Mucosa of stomach (tissue), 1 donor: ENCODE results near the gene C6orf118.

Experiments
- H3K27me3 ChIP-seq: one replicate; pipeline ENCODE4 v1.7.0; 2013; ENCODE audit warnings: mild to moderate bottlenecking, low read length; ENCODE audit not compliant: control insufficient read depth, insufficient read depth
- H3K36me3 ChIP-seq: one replicate; pipeline ENCODE4 v1.7.0; 2013; ENCODE audit warnings: low read length; ENCODE audit not compliant: control insufficient read depth, insufficient read depth
- H3K4me1 ChIP-seq: one replicate; pipeline ENCODE4 v1.7.0; 2013; ENCODE audit warnings: mild to moderate bottlenecking, low read length; ENCODE audit not compliant: control insufficient read depth, insufficient read depth
- H3K4me3 ChIP-seq: one replicate; pipeline ENCODE4 v1.7.0; 2013; ENCODE audit warnings: low read length
- H3K9ac ChIP-seq: one replicate; pipeline ENCODE4 v1.7.0; 2013; ENCODE audit warnings: mild to moderate bottlenecking, low read length, moderate library complexity
- H3K9me3 ChIP-seq: one replicate; pipeline ENCODE4 v1.7.0; 2013; ENCODE audit warnings: mild to moderate bottlenecking, low read length, moderate library complexity; ENCODE audit not compliant: control insufficient read depth
- donor health status: Pancreatic carcinoma.

C6orf118 gene

DNA sequence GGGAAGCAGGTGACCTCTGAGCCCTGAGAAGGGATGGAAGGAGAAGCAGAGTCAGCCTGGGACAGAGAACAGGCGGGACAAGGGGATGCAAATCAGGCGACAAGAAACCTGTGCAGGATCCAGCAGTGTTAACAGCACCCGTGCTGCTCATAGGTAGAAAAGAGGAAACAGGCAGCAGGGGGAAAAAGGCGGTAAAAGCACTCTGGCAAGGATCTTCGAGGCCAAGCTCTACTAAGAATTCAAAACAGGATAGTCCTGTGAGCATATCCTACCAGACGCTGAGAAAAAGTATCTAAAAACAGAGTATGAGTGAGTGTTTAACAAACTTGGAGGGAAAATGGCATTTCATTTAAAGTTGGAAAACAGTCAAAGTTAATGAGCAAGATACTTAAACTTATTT is 16.7 kb downstream of the C6orf118 start:
- Histone ChIP-seq H3K4me1 (no peaks in the 10 kb centered on the region), H3K4me3 (no peak overlapping the region), H3K27me3 (no peaks in the 10 kb centered on the region), H3K36me3 (no peaks in the 10 kb centered on the region), H3K9me3 (no peaks in the 10 kb centered on the region), H3K9ac (no peak overlapping the region)

DNA sequence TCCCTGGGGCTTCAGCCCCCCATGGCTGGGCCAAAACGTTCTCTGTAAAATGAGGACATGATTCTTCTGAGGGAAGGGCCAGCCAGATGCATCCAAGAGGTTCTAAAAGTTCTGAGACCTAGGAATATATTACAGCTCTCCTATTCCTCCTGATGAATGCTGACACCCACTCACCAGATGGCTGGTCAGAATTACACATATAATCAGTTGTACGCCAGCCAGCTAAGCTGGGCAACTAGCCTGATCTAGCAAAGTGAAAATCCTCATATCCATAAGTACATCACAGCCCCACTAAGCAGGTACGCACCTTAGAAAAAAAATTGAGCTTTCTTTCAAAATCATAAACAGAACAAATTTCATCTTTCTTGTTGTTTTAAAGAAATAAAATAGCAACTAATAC is 34.8 kb downstream of the C6orf118 start:
- no peak overlapping the region for H3K9ac ChIP-seq
- H3K36me3 ChIP-seq = no peaks in the 10 kb centered on the region
- no peaks in the 10 kb centered on the region for H3K27me3 ChIP-seq
- no peaks in the 10 kb centered on the region for H3K9me3 ChIP-seq
- no peak overlapping the region for H3K4me3 ChIP-seq
- H3K4me1 ChIP-seq = no peaks in the 10 kb centered on the region

DNA sequence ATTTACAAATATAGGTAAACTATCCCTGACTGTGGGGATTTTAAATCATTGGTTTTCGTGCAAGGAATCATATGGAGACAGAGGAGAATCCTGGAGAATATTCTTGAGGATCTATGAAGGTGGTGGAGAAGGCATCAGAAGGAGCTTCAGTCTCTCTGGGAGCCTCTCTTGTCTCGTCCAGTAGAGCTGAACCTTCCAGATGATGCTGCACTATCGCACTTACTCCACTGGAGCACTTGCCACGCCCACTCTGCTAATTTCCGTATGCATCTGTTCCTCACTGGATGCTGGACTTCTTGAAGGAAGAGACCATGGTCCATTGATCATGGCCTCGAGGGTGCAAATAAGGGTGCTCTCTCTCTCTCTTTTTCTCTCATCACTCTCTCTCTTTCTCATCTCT is 36.8 kb downstream of the C6orf118 start:
- H3K4me1 ChIP-seq = no peaks in the 10 kb centered on the region

GRCh38 chr6:165268987-165269386 is 40.4 kb downstream of the C6orf118 start:
- H3K36me3 ChIP-seq = no peaks in the 10 kb centered on the region
- H3K4me1 ChIP-seq = no peaks in the 10 kb centered on the region
- H3K4me3 ChIP-seq = no peak overlapping the region
- H3K27me3 ChIP-seq = no peaks in the 10 kb centered on the region
- H3K9me3 ChIP-seq = no peaks in the 10 kb centered on the region
- H3K9ac ChIP-seq = no peak overlapping the region

More for the DNA sequence above, 36.8 kb downstream of the C6orf118 start:
- H3K27me3 ChIP-seq = no peaks in the 10 kb centered on the region
- no peaks in the 10 kb centered on the region for H3K9me3 ChIP-seq
- H3K36me3 ChIP-seq = no peaks in the 10 kb centered on the region
- H3K4me3 ChIP-seq = no peak overlapping the region
- H3K9ac ChIP-seq = no peak overlapping the region

- Histone ChIP-seq H3K9ac (no peak overlapping the region), H3K27me3 (no peaks in the 10 kb centered on the region), H3K4me1 (no peaks in the 10 kb centered on the region), H3K9me3 (no peaks in the 10 kb centered on the region), H3K36me3 (no peaks in the 10 kb centered on the region), H3K4me3 (no peak overlapping the region)
Observed at GRCh38 chr6:165266621-165267020, 42.8 kb downstream of the C6orf118 start.

DNA sequence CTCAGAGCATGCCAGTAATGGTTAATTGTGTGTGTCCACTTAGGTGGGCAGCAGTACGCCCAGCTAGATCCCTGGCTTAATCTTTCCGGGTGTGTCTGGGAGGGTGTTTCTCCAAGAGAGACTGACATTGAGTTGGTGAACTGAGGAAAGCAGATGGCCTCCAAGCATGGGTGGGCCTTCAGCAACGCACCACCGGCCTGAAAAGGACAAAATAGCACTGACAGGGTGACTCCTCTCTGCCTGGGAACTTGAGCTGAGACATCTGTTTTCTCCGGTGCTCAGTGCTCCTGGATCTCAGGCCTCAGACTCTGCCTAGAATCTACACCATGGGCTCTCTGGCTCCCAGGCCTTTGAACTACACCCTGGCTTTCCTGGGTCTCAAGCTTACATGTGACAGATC is 43.2 kb downstream of the C6orf118 start:
- Histone ChIP-seq H3K4me3 (no peak overlapping the region), H3K27me3 (no peaks in the 10 kb centered on the region), H3K9me3 (no peaks in the 10 kb centered on the region), H3K4me1 (no peaks in the 10 kb centered on the region), H3K9ac (no peak overlapping the region), H3K36me3 (no peaks in the 10 kb centered on the region)

DNA sequence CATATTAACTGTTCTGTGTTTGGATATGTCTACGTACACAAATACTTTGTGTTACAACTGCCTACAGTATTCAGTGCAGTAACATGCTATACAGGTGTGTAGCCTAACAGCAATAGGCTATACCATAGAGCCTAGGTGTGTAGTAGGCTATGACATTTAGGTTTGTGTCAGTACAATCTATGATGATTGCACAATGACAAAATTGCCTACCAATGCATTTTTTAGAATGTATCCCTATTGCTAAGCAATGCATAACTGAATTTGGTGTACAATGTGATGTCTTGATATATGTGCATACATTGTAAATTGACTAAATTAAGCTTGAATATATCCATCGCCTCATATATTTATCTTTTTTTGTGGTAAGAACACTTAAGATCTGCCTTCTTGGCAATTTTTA is 48.9 kb downstream of the C6orf118 start:
- Histone ChIP-seq H3K27me3 (no peaks in the 10 kb centered on the region), H3K4me1 (no peaks in the 10 kb centered on the region), H3K36me3 (no peaks in the 10 kb centered on the region), H3K9me3 (no peaks in the 10 kb centered on the region), H3K9ac (no peak overlapping the region), H3K4me3 (no peak overlapping the region)

- no peak overlapping the region for H3K4me3 ChIP-seq
- H3K9ac ChIP-seq = no peak overlapping the region
- no peaks in the 10 kb centered on the region for H3K27me3 ChIP-seq
- no peaks in the 10 kb centered on the region for H3K4me1 ChIP-seq
- H3K36me3 ChIP-seq = no peaks in the 10 kb centered on the region
- no peaks in the 10 kb centered on the region for H3K9me3 ChIP-seq
Observed at GRCh38 chr6:165249808-165250207, 59.6 kb downstream of the C6orf118 start.

DNA sequence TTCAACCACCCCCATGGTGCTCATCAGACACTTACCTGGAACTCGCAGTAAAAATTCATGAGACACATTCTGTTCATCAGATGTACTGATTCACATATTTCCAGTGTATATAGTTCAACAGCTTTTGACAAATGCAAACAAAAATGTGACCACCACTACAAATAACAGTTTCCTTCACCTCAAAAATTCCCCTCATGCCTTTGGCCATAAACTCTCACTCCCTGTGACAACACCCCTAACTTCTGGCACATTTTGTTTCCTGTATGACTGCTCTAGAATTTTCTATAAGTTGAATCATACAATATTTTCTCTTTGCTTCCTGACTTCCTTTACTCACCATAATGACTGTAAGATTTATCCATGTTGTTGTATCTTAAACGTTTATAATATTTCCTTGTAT is 63.7 kb downstream of the C6orf118 start:
- Histone ChIP-seq H3K4me3 (no peak overlapping the region), H3K9me3 (no peaks in the 10 kb centered on the region), H3K27me3 (no peaks in the 10 kb centered on the region), H3K9ac (no peak overlapping the region), H3K4me1 (no peaks in the 10 kb centered on the region), H3K36me3 (no peaks in the 10 kb centered on the region)

DNA sequence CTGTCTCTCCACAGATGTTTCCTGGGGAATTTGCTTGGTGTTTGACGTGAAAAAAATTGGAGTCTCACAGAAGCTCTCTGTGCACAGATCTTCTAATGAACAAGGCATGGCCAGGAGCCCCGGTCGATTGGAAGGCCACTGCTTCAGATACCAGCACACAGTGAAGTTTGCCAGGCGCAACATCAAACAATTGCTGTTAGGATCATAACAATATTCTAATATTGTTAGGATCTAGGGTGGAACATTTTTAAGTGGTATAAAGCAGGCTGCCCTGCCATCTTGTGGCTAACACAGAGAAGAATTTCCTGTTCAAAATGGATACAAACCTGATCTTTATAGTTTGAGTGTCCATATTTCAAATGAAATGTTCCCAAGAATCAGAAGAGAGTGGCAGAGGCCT is 64.1 kb downstream of the C6orf118 start:
- no peaks in the 10 kb centered on the region for H3K27me3 ChIP-seq
- H3K9ac ChIP-seq = no peak overlapping the region
- no peaks in the 10 kb centered on the region for H3K9me3 ChIP-seq
- H3K36me3 ChIP-seq = no peaks in the 10 kb centered on the region
- no peaks in the 10 kb centered on the region for H3K4me1 ChIP-seq
- no peak overlapping the region for H3K4me3 ChIP-seq

GRCh38 chr6:165244524-165245247 is 64.7 kb downstream of the C6orf118 start:
- no peaks in the 10 kb centered on the region for H3K4me1 ChIP-seq
- H3K36me3 ChIP-seq = no peaks in the 10 kb centered on the region
- no peaks in the 10 kb centered on the region for H3K9me3 ChIP-seq
- H3K4me3 ChIP-seq = no peak overlapping the region
- H3K9ac ChIP-seq = no peak overlapping the region
- no peaks in the 10 kb centered on the region for H3K27me3 ChIP-seq

DNA sequence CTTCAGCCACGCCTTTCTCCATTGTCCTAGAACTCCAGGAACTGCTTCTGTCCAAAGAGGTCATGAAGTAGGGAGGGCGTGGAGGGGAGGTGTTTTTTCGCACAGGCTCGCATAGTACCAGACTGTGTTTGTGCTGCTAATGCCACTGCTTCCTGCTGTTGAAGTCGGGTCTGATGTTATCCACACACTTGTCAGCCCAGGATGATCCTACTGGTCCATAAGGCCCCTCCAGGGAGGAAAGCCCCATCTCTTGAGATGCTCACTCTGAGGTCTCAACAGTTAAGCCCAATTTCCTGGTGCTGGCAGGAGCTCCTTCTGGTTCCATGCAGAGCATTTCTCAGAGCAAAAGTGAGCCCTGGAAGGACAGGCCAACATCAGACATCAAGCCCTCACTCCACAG is 65.6 kb downstream of the C6orf118 start:
- Histone ChIP-seq H3K9ac (no peak overlapping the region), H3K9me3 (no peaks in the 10 kb centered on the region), H3K36me3 (no peaks in the 10 kb centered on the region), H3K27me3 (no peaks in the 10 kb centered on the region), H3K4me1 (no peaks in the 10 kb centered on the region), H3K4me3 (no peak overlapping the region)

DNA sequence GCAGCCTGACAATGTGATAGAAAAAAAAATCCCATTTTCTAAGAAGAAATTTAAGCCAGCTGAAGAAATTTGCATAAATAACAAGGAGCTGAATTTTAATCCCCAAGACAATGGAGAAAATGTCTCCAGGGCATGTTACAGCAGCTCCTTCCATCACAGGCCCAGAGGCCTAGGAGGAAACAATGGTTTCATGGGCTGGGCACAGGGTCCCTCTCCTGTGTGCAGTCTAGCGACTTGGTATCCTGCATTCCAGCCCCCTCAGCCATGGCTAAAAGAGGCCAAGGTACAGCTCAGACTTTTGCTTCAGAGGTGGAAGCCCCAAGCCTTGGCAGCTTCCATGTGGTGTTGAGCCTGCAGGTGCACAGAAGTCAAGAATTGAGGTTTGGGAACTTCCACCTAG is 73.1 kb downstream of the C6orf118 start:
- no peaks in the 10 kb centered on the region for H3K36me3 ChIP-seq
- no peaks in the 10 kb centered on the region for H3K4me1 ChIP-seq
- no peaks in the 10 kb centered on the region for H3K27me3 ChIP-seq
- no peak overlapping the region for H3K9ac ChIP-seq
- H3K4me3 ChIP-seq = no peak overlapping the region
- no peaks in the 10 kb centered on the region for H3K9me3 ChIP-seq
